Upper lobe of left lung (tissue), 6 donors: Measurements from ENCODE around the gene JMJD1C. TPM values are rescaled to one million over a fixed set of nuclear protein-coding genes. Genes with fewer than 3 reads are reported as not detected.

Experiments
- ATAC-seq, 2 donors: fragments of 200-7000 bp; cut with Tn5 transposase; one replicate each; pipeline ENCODE4 v1.9.1; 2022; ENCODE audit warnings: mild to moderate bottlenecking in 2 of 2, moderate library complexity in 2 of 2; ENCODE audit not compliant: low FRiP score in 2 of 2
- DNase-seq, 2 donors: peaks; one replicate each; pipeline ENCODE4 v3.0.0-alpha.2; 2019 to 2020
- H3K27ac ChIP-seq, 4 donors: fragments of 200-600 bp; sonication (generic); one replicate each; pipeline ENCODE4 v1.5.1; 2016 to 2019
- H3K27me3 ChIP-seq, 4 donors: fragments of 200-600 bp; sonication (generic); one replicate each; pipeline ENCODE4 v1.5.1; 2017 to 2019
- H3K36me3 ChIP-seq, 4 donors: fragments of 200-600 bp; sonication (generic); one replicate each; pipeline ENCODE4 v1.5.1; 2016 to 2019
- H3K4me1 ChIP-seq, 4 donors: fragments of 200-600 bp; sonication (generic); one replicate each; pipeline ENCODE4 v1.5.1; 2018 to 2019
- H3K4me3 ChIP-seq, 4 donors: fragments of 200-600 bp; sonication (generic); one replicate each; pipeline ENCODE4 v1.5.1; 2017 to 2019; ENCODE audit warnings: mild to moderate bottlenecking in 2 of 4, moderate library complexity in 1 of 4
- H3K9me3 ChIP-seq, 4 donors: fragments of 200-600 bp; sonication (generic); one replicate each; pipeline ENCODE4 v1.5.1; 2018 to 2019
- EP300 ChIP-seq, 4 donors: sonication (generic); formaldehyde crosslinking; IDR thresholded peaks; one replicate each; pipeline ENCODE4 v1.5.1; 2017; ENCODE audit warnings: antibody characterized with exemption in 4 of 4, control low read depth in 2 of 4
- POLR2A ChIP-seq, 4 donors: fragments of 450-650 bp; IDR thresholded peaks; one replicate each; pipeline ENCODE4 v1.5.1; 2016 to 2017; ENCODE audit warnings: antibody characterized with exemption in 4 of 4, mild to moderate bottlenecking in 2 of 4
- POLR2AphosphoS5 ChIP-seq, 2 donors: sonication (generic); formaldehyde crosslinking; IDR thresholded peaks; one replicate each; pipeline ENCODE4 v1.5.1; 2017; ENCODE audit warnings: antibody characterized with exemption in 2 of 2
- WGBS, 2 donors: methylation state at CpG; one replicate each; pipeline ENCODE4 v1.1.5; 2017 to 2018; 5-methylcytosine and 5-hydroxymethylcytosine counted together
- total RNA-seq, 6 donors: library from RNA; depleted of rRNA in 4 of 6; stranded (reverse); fragments of >200 nt in 4 of 6; gene quantifications; one replicate each; pipeline versions ENCODE4 v1.1.0 to v1.2.1, GENCODE V29; 2016 to 2021
- TF ChIP-seq, protein P1 (sequence below), 6 experiments: fragments of 450-650 bp in 4 of 6; fragments of 200-600 bp in 2 of 6; sonication (generic) in 2 of 6; IDR thresholded peaks; one replicate each; pipeline ENCODE4 v1.5.1; 2016 to 2019; ENCODE audit warnings: antibody characterized with exemption in 6 of 6
- donor health status: DM: no; HTN: no; CAD: no; lungs with moderate emphysema.
- donor health status: DM: no; HTN: yes; CAD: no; lungs with severe emphysema.

JMJD1C gene
- total RNA-seq, 6 donors from 2014 or later, result 80.2 to 130 (median 94.2) TPM

DNA sequence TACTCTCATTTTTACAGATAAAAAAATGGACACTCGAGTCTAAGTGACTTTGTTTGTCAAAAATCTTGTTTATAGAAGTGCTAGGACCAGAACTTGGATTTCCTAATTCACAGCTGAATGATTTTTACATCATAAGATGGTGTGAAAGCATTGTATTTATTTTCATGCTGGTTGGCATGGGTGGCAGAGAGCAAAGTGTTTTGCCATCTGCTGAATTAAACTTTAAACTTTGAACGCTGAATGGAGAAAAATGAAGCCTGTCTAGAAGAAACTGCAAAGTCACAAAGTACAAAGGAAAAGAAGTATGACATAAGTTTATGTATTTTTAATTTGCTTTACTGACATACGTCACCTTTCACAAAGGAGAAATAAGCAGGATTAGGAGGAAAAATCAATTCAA lies 190.7 kb downstream of the JMJD1C start:
- H3K4me3 ChIP-seq, result no peak overlapping the region
- H3K36me3 ChIP-seq, result no peaks in the 10 kb centered on the region
- ATAC-seq (no peak), DNase-seq (no peak)
- no peaks in the 10 kb centered on the region for H3K9me3 ChIP-seq
- H3K27ac ChIP-seq, result no peak overlapping the region
- WGBS, 2 donors, result 78 to 79% methylated on average over 3 of the region's 3 CpGs
- H3K27me3 ChIP-seq, result no peaks in the 10 kb centered on the region
- TF ChIP-seq, protein P1, sequence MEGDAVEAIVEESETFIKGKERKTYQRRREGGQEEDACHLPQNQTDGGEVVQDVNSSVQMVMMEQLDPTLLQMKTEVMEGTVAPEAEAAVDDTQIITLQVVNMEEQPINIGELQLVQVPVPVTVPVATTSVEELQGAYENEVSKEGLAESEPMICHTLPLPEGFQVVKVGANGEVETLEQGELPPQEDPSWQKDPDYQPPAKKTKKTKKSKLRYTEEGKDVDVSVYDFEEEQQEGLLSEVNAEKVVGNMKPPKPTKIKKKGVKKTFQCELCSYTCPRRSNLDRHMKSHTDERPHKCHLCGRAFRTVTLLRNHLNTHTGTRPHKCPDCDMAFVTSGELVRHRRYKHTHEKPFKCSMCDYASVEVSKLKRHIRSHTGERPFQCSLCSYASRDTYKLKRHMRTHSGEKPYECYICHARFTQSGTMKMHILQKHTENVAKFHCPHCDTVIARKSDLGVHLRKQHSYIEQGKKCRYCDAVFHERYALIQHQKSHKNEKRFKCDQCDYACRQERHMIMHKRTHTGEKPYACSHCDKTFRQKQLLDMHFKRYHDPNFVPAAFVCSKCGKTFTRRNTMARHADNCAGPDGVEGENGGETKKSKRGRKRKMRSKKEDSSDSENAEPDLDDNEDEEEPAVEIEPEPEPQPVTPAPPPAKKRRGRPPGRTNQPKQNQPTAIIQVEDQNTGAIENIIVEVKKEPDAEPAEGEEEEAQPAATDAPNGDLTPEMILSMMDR (IDR thresholded peaks at IDR 0.05), result no peak
- no peak for TF ChIP-seq POLR2A (IDR thresholded peaks at IDR 0.05)
- TF ChIP-seq POLR2AphosphoS5 (IDR thresholded peaks at IDR 0.05), result no peak
- TF ChIP-seq EP300 (IDR thresholded peaks at IDR 0.05), result no peak
- peaks cover 10 to 15% (median 13%) of the 10 kb centered on the region in 4 donors for H3K4me1 ChIP-seq

DNA sequence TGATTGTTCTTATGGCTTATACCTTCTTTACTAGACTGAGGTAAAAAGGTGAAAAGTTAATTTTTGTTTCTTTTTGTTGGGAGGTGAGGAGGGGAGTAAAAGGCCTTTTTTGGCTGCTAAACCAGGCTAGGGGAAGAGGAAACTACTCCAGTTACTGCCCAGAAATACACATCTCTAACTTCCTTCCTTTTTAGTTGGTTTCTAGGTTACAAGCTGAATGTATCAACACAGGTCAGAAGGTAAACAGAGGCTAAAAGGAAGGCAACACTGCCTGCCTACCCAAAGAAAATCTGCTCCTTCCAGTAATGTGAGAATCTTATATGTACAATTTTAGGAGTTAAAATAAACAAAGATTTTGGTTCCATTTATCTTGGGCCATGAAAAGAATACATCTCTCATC lies 192.2 kb downstream of the JMJD1C start:
- Histone ChIP-seq H3K27ac (peak overlapping the region; percentile 27 to 80 (median 49)), H3K9me3 (no peaks in the 10 kb centered on the region), H3K27me3 (no peaks in the 10 kb centered on the region), H3K4me1 (peaks cover 13 to 17% (median 14%) of the 10 kb centered on the region in 4 donors), H3K36me3 (no peaks in the 10 kb centered on the region), H3K4me3 (no peak overlapping the region)
- no peak for DNase-seq
- TF ChIP-seq POLR2AphosphoS5 (IDR thresholded peaks at IDR 0.05), result peak in 1 of 2 donors; percentile 44
- TF ChIP-seq EP300 (IDR thresholded peaks at IDR 0.05), result no peak
- no peak for ATAC-seq

DNA sequence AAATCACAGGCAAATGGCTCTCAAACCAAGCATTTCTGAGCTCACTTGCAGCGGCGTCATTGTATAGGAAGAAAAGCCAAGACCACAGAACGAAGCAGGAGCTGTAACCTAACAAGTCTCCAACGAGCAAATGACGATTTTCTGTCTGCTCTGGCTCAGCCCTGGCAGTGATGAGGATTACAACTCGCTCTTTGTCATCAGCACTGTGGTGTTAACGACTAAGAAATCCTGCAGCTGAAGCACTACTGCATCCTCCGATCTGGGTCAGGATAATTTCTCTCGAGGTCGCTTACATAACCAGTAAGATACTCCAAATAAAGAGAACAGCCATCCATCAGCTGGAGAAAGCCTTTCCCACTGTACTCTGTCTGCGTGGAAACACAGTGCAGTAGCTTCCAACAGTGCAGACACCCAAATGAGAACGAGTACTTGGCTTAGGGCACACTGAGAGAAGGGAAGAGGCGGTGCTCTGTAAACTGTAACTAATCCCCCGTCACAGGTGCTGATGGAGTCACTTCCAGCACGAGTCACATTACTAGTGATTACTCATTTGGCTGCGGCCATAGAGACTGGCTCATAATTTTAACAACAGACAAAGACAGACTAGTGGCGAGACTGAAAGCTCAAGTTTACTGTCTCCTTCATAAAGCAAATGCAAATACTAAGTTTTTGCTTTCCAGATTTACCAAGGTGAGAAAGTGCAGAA lies 196.8 kb downstream of the JMJD1C start:
- DNase-seq (peak in 1 of 2 donors; percentile 95), ATAC-seq (peak; percentile 96 to 99)
- no peaks in the 10 kb centered on the region for H3K27me3 ChIP-seq
- peak overlapping the region; percentile 88 to 95 (median 92) for H3K27ac ChIP-seq
- WGBS, 2 donors, result 0 to 1% methylated on average over 17 of the region's 17 CpGs
- no peaks in the 10 kb centered on the region for H3K36me3 ChIP-seq
- H3K4me3 ChIP-seq, result peak overlapping the region; percentile 1 to 55 (median 52)
- H3K9me3 ChIP-seq, result no peaks in the 10 kb centered on the region
- H3K4me1 ChIP-seq, result peaks cover 19 to 27% (median 21%) of the 10 kb centered on the region in 4 donors
- TF ChIP-seq POLR2AphosphoS5 (IDR thresholded peaks at IDR 0.05) (peak; percentile 98 to 99), POLR2A (IDR thresholded peaks at IDR 0.05) (peak; percentile 54 to 98 (median 92)), EP300 (IDR thresholded peaks at IDR 0.05) (peak in 1 of 4 donors; percentile 94)
- TF ChIP-seq, protein P1 (IDR thresholded peaks at IDR 0.05), result peak; percentile 16 to 69 (median 50)

DNA sequence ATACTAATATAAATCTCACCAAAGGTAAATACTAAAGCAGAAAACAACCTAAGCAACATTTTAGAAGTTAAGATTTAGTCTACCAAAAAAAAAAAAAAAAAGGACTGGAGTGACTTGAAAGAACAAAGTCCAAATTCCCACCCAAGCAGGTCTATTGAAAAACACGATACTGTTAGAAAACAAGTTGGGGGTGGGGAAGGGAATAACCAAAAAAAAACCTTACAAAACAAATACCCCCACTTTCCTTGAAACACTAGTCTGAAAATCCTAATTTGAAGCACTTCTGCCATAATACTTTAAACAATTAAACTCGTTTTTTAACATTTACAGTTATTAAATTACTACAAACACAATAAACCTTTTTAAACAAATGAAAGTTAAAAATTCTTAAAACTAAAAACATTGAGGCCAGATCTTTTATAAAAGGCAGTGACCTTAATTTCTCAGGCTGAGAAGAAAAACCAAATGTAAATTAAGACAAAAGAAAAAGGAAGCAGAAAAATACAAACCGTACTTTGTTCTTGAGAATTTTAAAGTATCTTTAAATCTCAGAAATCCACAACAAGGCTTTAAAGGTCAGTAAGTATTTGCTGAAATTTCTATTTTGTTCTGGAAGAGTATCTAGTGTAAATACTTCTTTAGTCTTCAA lies 197.5 kb downstream of the JMJD1C start:
- no peak for DNase-seq
- H3K27me3 ChIP-seq, result no peaks in the 10 kb centered on the region
- H3K9me3 ChIP-seq, result no peaks in the 10 kb centered on the region
- peak overlapping the region; percentile 12 to 55 (median 52) for H3K4me3 ChIP-seq
- ATAC-seq, result no peak
- H3K4me1 ChIP-seq, result peaks cover 15 to 26% (median 18%) of the 10 kb centered on the region in 4 donors
- H3K27ac ChIP-seq, result peak overlapping the region; percentile 88 to 95 (median 92)
- WGBS, 2 donors, result 0 to 1% methylated on average over 3 of the region's 3 CpGs
- no peaks in the 10 kb centered on the region for H3K36me3 ChIP-seq
- no peak for TF ChIP-seq EP300 (IDR thresholded peaks at IDR 0.05)

DNA sequence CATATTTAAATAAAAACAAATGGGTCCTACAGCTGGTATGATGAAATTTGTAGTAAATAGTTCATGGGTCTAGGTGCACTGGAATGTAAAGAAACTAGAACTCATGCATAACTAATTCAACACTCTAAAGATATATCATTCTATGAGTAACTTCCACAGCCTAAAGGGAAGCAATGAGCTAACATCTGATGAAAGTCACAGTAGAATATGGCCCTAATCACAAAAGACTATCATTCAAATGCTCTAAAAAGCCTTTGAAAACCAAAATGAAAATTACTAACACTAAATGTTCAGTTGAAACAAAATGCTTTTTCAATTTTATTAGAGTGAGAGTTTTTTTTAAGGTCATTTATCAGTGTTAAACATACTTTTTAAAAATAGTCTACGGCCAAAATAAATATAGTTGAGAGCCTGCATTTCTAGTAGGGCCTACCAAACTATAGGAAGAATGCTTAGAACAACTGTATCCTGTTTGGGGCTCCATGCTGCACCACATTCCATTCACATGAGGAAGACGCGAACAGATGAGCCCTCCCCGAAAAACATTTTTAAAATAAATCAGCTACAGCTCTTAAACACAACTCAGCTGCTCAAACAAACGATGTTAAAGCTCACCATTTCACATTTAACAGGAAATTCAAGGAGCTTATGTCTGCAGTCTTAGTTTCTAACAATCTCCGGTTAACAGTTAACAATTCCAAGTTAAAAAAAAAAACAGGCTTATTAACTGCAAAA lies 198.2 kb downstream of the JMJD1C start:
- peak overlapping the region; percentile 12 to 55 (median 52) for H3K4me3 ChIP-seq
- DNase-seq, result no peak

More for the DNA sequence above, 198.2 kb downstream of the JMJD1C start:
- no peak for TF ChIP-seq EP300 (IDR thresholded peaks at IDR 0.05)
- TF ChIP-seq POLR2A (IDR thresholded peaks at IDR 0.05), result no peak
- TF ChIP-seq, protein P1 (IDR thresholded peaks at IDR 0.05), result no peak
- TF ChIP-seq POLR2AphosphoS5 (IDR thresholded peaks at IDR 0.05), result no peak
- WGBS, 2 donors, result 0 to 1% methylated on average over 6 of the region's 6 CpGs
- no peaks in the 10 kb centered on the region for H3K36me3 ChIP-seq
- H3K27me3 ChIP-seq, result no peaks in the 10 kb centered on the region
- H3K4me1 ChIP-seq, result peaks cover 11 to 29% (median 22%) of the 10 kb centered on the region in 4 donors
- H3K9me3 ChIP-seq, result no peaks in the 10 kb centered on the region
- H3K27ac ChIP-seq, result peak overlapping the region; percentile 88 to 95 (median 92)
- peak in 1 of 2 donors; percentile 58 for ATAC-seq
